ENCODE results near the gene ROR1.

GRCh38 chr1:64098846-64099582 lies 325.2 kb downstream of the ROR1 start:
- no peak for TF ChIP-seq CTCF (IDR thresholded peaks at IDR 0.05)
- TF ChIP-seq EZH2 (IDR thresholded peaks at IDR 0.05; ENCODE audit: borderline replicate concordance, insufficient read depth, low read depth, low read length, poor library complexity, severe bottlenecking) = no peak
